GM19238 (cell line): Measurements from ENCODE around the gene GLI3.

Experiments used
- DNase-seq: peaks from one replicate; pipeline ENCODE4 v3.0.0; 2011; ENCODE audit warnings: low spot score; ENCODE audit not compliant: insufficient read length

The GLI3 gene

DNA sequence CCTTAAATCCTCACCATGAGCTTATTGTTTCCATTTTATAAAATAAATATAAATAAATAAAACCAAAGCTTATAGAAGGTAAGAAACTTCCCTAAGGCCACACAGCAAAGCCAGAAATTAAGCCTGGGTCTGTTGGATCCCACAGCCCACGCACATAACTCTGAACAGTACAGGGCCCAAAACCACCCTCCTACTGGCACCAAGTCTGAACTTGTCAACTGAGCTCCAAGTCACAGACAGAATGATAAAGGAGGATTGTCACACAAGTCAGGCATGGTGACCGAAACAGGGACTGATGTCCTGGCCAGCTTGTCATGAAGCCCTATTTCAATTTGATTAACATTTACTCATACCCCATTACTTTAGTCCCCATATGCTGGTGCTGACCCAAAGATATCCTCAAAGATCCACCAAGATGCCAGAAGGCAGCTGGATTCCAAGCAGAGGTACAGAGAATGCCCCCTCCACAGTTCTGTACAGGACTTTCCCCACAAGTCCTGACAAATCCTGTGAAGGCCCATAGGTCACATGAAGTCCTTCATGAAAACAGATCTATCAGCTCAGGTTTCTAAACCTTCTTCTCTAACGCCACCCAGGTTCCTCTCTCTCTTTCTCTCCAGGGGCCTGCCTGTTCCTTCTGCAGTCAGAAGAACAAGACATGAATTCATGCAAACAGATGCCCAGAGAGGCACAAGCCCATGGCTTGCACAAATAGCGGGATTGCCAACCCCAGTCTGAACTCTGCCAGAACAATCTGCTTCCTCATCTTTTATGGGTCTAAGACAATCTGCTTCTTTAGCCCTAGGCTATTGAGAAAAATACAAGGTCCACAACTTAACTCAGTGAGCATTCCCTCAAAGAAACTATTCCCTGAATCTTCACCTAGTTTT lies 60.9 kb downstream of the GLI3 start:
- DNase-seq: no peak

DNA sequence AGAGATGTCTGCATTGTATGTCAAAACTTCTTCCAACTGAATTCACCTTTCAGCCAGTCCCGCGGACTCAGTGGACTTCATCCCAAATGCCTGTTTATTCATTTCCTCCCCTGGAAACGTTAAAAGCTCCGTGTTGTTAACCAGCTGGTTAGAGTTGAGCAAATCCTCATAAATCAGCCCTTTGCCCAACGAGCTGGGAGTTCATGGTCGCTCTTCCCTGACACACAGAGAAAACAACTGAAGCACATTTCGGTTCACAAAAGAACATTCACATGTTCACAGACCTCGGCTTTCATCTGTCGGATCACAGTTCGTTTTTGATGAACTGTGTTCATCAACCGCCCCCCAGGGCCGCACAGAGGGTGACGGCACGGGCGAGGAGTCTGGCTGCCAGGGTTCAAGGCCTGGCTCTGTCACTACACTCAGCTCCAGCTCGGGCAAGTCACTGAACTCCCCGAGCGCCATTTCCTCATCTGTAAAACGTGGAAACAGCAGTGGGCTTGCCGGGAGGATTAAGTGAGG lies 62.6 kb downstream of the GLI3 start:
- DNase-seq: no peak

DNA sequence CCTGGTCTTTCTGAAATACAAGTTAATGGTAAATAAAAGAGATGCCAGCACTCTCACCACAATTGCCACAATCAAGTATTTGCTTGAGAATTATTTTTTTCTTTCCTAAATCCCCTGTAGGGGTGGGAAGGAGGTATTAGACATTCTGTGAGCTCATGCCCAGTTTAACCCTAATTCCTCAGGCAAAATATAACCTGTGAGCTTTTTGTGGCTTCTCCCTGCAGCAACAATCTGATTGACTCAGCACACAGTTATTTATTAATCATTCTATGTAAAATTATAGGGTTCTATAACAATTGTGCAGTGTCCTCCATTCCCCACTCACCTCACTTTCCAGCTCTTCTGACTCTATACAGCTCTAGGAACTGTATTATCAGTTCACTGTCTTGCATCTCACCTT lies 66.3 kb downstream of the GLI3 start:
- no peak for DNase-seq

DNA sequence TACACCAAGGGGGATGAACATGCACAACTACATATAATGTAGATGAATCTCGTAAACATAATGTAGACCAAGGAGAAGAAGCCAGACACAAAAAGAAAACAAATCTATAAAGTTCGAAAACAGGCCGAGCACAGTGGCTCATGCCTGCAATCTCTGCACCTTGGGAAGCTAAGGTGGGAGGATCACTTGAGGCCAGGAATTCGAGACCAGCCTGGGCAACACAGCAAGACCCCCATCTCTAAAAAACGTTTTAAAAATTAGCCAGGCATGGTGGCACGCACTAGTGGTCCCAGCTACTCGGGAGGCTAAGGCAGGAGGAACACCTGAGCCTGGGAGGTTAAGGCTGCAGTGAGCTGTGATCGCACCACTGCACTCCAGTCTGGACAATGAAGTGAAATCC lies 68.5 kb downstream of the GLI3 start:
- DNase-seq: no peak

DNA sequence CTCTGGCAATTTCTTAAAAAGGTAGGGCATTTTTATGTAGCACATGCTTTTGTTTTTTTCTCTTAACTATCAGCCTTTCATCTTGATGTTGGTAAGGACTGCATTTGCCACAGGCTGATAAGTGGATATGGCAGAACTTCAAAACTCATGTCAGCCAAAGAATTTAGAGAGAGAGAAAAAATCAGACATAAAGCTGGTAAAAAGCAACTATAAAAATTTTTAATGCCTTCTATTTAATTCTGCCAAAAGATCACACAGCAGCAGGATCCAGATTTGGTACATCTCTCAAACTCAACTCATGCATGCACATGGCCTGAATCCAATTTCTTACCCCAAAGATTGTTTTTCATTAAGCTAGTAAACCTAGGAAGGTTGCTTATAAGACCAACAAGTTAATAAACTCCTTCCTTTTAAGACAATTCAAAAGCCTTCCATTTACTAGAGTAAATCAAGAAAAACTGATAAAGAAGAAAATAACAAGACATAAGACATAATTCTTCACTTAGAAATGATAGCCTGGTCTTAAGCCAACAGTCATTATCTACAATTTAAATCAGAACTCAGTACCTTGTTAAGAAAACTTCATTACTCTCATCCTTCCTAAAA lies 69.3 kb downstream of the GLI3 start:
- no peak for DNase-seq

DNA sequence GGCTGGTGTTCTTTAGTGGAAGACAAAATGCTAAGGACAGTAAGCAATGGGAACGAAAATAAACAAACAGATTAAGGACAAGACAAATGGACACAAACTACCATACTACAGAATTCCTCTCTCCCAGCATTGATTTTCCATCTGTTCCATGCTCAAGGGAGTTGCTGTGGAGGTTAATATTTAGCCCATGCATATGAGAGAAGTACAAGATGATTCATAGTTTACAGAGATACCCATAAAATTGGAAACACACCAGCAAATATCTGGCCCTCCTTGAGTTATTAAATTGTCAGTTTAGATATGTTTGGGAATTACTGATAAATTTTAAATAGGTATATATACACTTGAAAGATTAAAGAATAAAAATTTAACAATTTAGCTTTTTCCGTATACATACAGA lies 69.8 kb downstream of the GLI3 start:
- DNase-seq: no peak

DNA sequence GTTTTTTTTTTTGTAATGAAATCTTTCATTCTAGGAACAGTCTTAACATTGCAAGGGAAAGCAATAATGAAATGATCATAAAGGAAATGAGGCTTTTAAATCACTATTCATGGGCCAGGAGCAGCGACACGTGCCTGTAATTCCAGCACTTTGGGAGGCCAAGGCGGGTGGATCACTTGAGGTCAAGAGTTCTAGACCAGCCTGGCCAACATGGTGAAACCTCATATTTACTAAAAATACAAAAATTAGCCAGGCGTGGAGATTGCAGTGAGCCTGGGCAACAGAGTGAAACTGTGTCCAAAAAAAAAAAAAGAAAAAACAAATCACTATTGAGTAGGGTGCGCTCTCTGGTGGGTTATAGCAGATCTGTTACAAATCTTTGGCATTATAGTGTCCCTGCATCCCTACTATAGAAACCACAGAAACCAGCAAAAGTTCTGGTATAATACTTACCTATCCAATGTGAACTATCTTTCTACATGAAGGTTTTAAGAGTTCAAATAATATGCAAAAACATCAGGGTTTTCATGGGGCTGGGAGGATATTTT lies 72.1 kb downstream of the GLI3 start:
- no peak for DNase-seq

DNA sequence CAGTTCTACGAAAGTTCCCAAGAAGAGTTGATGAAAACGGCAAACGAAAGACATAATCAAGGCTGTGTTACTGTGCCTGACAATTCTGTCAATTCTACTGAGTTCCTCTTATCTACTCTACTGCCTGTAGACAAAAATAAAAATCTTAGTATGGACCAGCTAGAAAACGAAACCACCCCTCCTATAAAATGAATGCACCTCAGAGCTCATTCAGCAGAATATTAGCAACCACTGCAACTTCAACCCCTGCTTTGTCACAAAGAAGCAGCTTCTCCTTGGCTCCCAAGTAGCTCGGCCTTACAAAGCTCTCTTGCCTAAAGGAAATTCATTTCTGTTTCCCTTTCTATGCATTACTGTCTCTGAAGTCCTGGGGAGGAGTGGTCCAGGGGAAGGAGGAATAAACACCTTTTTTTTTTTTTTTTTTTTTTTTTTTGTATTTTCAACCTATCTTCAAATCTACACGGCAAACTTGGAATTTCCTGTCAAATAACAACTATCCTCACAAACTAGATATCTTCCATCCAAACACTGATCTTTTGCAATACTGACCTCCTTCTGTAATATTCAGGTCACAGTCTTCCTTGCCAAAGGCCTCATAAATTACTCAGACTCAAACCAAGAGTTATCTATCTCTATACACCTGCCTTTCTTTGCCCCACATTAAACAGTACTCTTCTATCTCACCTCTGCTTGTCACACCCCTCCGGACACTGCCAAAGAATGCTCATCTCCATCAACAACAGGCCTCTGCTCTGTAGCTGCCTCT lies 74.3 kb downstream of the GLI3 start:
- no peak for DNase-seq

DNA sequence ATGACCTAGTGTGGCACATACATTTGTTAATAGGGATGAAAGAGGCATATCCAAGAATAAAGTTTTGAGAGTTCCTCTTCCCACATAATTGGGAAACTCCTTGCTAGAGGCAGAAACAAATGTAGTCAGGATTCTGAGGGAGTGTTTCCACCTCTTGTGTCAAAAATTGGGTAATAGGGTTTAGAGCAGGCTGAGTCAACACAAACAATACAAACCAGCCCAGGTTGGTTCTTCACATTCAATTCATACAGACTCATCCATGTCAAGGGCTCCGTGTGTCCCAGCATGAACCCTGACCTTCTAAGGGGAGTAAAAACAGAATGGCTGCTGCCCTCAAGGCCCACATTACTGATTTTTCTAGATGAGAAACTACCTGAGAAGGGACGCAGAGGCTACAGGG lies 75.3 kb downstream of the GLI3 start:
- no peak for DNase-seq

DNA sequence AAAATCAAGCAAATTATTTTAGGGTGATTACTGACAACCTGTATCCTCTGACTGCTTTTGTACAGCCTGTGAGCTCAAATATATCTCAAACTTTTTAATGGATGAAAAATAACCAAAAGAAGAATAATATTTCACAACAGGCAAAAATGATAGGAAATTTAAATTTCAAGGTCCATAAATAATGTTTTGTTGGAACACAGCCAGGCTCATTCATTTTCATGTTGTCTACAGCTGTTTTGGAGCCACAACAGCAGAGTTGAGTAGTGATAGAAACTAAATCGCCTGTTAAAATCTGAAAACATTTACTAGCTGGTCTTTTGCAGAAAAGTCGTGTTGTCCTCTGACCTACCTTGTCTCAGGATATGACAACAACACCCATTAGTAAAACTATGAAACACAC lies 75.9 kb downstream of the GLI3 start:
- no peak for DNase-seq

DNA sequence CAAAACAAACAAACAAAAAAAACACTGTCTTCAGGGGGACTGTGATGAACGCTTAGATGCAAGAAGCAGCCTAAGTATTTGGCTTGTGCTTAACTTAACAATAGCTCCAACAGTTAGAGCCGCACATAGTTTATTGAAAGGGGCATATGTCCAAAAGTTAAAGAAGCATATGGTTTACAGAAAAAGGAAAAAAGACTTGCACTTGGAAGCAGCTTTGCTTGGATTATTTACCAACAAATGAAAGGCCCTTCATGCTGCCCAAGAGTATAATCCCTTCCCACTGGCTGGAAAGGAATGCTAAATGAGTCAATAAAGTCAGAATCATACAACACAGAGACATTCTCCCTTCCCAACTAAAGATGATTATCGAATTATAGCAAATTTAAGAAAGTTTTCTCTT lies 77.9 kb downstream of the GLI3 start:
- no peak for DNase-seq

DNA sequence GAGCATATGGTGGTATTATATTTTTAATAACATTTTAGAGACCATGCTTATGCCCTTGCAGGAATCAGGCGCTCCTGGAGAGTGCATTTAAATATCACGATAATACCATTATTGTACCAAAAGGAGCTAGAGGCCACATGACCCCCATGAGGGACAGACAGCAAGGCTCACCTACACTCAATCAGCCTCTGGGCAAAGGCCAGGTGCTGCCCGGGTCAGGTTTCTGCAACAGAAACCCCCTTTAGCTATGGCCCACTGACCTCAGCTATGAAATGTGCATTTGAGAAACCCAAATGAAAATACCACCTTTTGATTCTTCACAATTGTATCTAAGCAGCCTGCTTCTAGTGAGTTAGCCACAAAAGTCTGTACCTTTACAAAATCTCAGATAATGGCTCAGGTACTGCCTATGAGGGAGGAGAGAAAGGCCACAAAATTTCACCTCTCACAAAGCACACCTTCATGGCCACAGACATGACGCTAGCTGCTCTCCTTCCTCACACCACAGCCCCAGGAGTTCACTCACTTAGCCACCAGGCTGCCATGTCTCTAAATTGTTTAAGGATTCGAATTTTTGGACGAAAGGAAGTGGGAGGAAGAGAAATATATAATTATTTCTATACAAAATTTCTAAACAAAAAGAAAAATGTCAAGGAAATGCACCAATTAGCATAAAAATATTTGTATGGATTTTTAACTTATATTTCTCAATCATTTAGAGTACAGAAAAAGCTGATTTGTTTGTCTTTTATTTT lies 79.9 kb downstream of the GLI3 start:
- no peak for DNase-seq

DNA sequence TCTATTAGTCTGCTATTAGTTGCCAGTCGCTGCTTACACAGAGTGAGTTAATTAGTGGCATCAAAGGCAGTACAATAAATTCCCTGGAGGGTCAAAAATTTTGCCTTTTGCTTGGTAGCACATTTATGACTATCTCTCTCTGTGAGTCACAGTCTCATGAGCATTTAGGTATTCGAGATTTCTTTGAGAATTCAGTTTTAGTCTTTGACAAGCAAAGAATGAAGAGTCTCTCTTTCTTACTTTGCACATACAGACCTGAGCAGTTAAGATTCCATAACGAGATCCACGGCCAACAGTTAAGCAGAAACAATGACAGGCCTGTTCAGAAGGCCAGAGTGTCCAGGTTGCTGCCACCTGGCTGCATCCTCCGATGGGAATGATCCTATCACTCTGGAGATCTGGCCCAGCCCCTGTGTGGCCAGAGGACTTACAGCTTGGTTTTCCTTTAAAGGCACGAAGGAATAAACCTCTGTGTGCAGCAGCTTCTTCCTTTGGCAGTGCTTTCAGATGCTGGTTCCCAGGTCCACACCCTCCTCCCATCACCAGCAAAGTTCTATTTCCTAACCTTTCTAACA lies 80.6 kb downstream of the GLI3 start:
- DNase-seq: no peak

DNA sequence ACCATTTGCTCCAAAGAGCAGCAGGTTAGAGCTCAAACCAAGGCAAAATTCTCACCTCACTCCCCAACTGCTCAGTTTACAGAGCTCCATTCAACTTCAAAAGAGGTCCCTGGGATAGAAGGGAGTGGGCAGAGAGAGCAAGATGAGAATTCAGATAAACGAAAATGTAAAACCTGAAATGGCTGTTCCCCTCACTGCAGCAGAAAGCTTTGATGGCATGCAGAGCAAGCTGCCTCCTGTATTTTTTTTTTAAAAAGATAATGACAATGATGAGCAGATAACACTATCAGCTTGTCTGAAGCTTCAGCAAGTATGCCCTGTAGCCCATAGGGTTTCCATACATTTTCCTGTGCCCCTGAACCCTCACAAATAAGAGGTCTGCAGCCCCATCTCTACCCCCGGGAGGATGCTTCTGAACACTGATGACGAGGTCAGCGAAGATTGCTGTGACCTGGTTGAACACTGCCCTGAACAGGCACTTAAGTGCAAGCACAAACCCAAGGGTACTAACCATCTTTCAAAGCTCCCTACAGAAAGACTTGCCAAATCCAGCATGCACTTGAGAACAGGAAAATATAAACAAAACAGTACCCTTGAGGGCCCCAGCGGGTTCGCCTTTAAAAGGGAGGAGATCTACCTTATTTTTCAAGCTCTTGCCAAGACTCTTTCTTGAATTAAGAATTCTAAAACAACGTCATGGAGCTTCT lies 81.3 kb downstream of the GLI3 start:
- no peak for DNase-seq

DNA sequence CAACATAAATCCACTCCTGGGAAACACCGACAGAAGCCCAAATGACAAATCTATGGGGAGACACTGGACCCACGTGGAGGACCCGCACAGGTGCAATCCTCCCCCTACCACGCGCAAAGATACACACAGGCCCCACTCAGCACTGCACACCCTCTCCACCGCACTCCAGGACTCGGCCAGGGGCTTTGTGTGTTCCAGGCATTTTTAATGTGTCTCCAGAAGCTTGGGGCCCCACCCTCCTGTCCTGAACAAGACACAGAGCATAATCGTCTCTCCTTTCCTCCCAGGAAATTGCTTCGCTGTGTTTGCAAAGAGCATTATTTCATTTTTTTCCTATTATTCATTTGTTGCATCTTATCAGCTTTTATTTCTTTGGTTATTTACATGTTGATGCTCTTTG lies 82.8 kb downstream of the GLI3 start:
- DNase-seq: no peak

DNA sequence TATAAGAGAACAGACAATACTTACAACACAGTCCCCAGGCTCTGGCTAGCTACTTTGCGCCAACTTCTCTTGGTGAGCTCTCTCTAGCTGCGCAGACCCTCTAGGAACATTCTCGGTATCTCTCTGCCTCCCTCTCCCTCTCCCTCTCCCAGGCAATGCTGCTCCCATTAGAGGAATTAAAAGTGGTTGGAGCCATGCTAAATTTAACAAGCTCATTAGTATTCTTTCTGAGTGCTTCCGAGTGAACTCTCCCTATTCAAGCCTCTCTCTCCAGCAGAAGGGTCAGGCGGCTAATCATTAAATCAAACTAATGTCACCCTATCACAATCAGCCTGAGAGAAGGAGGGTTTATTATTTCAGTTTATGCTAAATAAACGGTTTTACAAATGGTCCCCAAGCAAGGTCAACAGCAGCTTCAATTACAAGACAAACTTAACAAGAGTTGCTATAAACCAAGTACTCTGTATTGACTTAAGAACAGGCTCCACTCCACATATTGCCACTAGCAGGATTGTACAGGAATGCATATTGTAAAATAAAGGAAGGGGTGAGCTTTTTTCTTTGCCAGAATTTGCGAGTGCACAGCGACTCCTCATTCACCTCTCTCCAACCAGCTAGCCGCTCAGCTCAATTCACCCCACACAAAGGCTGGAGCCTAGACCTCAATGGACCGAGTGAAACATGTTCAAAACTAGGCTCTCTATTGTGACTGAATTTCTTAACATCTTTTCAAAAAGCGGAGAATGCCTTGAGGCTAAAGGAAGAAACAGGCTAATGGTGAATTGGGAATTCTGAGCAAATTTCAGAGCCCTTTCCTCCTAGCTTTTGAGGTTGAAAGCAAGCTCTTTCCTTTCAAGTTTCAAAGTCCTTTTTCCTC lies 84.4 kb downstream of the GLI3 start:
- DNase-seq: no peak

DNA sequence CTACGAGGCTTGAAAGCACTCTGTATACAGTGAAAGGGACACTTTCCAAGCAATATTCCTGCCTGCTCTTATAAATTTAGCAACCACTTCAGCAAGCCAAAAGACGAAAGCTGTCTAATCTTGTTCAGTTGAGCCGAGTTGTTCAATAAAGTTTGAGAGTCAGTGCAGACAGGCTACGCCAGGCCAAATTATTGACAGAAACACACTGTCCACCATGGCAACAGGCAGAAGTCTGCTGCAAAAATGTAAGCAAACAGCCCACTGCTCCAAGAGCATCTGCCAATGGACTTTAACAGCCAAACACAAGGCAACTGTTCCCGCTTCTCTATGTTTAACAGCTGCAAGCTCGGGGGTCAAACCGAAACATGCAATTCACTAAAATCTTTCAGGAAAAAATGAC lies 85.7 kb downstream of the GLI3 start:
- DNase-seq: no peak

DNA sequence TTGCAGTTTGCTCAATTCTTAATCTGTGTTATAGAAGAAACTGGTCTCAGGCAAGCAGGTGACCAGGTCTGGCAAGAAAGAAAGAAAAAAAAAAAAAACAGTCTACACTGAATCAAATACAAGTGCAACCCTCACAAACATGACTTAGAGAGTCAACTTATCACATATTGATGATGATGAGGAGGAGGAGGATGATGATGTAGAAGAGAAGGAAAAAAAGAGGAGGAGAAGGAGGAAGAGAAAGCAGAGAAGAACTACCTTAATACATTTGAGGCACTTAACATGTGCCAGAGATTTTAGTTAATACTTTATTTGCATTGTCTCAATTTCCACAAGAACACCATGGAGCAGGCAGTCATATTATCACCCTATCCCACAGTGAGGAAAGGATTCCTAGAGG lies 91.5 kb downstream of the GLI3 start:
- DNase-seq: no peak

DNA sequence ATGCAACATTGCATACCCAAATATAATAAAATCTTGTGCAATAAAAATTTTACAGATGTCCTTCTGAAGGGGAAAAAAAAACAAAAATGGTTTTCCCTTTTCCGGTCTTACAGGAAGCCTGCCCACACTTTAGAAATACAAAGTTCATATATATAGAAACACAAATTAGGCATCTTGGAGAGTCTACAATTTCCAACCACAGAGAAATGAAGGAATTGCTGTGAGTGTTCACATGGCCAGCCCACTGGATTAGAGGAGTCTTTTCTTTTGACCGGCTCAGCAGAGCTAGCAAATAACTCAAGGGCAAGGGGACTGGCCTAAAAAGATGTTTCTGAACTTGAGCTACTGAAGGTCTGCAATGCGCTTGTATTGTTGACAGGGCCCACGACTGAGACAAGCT lies 92.4 kb downstream of the GLI3 start:
- no peak for DNase-seq
